Lower leg skin (tissue), 3 donors: ENCODE results near the gene TRAPPC2L.

Experiments
- POLR2A ChIP-seq, 2 donors: fragments of 450-650 bp; IDR thresholded peaks; one replicate each; pipeline ENCODE4 v1.6.1; 2016 to 2017; ENCODE audit warnings: antibody characterized with exemption in 2 of 2, mild to moderate bottlenecking in 1 of 2, moderate library complexity in 1 of 2
- TF ChIP-seq, protein P1 (sequence below), 3 donors: fragments of 450-650 bp; IDR thresholded peaks; one replicate each; pipeline ENCODE4 v1.5.1; 2016; ENCODE audit warnings: antibody characterized with exemption in 3 of 3, mild to moderate bottlenecking in 3 of 3, moderate library complexity in 2 of 3

DNA sequence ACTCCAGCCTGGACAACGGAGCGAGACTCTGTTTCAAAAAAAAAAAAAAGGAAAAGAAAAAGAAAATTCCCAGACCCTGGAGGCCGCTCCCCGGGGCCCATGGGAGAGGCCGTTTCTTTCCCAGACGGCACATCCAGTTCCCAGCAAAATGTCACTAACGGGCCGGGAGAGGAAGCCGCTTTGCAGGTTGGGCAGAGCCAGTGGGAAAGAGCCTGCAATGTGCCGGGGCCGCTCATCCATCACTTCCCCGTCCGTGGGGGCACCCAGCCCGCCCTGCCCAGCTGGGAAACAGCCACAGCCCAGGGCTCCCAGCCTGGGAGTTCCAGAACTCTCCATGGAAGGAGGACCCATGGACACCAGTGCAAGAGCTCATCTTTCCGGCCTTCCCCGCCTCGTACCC is 51.4 kb downstream of the TRAPPC2L start:
- no peak for TF ChIP-seq POLR2A (IDR thresholded peaks at IDR 0.05)
- TF ChIP-seq, protein P1, sequence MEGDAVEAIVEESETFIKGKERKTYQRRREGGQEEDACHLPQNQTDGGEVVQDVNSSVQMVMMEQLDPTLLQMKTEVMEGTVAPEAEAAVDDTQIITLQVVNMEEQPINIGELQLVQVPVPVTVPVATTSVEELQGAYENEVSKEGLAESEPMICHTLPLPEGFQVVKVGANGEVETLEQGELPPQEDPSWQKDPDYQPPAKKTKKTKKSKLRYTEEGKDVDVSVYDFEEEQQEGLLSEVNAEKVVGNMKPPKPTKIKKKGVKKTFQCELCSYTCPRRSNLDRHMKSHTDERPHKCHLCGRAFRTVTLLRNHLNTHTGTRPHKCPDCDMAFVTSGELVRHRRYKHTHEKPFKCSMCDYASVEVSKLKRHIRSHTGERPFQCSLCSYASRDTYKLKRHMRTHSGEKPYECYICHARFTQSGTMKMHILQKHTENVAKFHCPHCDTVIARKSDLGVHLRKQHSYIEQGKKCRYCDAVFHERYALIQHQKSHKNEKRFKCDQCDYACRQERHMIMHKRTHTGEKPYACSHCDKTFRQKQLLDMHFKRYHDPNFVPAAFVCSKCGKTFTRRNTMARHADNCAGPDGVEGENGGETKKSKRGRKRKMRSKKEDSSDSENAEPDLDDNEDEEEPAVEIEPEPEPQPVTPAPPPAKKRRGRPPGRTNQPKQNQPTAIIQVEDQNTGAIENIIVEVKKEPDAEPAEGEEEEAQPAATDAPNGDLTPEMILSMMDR (IDR thresholded peaks at IDR 0.05): no peak
